NCI-H524 treated with DMSO at 0.1 percent for 48 hours (cell line): ENCODE measurements around the gene SF3B2.
"Not testable (repeated sequence)": the region's sequence is repeated elsewhere in the genome, so short reads cannot be mapped to it uniquely, and the experiment has no call there.

ENCODE experiments used
- DNase-seq: peaks from one replicate; lab custom pipeline; 2025; lab: John Stamatoyannopoulos, UW

The SF3B2 gene

DNA sequence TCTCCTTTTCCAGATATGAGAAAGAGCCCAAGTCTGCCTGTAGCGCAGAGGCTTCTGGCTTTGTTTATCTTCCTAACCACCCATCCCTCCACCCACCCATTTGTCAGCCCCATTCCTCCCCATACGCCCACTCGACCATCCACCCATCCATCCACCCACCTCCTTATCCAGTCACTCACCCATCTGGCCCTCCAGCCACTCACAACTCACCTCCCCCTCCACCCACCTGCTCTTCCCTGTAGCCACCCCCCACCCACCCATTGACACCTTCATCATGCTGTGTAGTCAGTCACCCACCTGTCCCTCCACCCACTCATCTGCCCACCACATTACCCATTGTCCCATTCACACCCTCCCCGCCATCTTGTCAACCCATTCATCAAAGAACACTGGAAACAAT, 34.8 kb upstream of the SF3B2 start:
- DNase-seq = no peak

DNA sequence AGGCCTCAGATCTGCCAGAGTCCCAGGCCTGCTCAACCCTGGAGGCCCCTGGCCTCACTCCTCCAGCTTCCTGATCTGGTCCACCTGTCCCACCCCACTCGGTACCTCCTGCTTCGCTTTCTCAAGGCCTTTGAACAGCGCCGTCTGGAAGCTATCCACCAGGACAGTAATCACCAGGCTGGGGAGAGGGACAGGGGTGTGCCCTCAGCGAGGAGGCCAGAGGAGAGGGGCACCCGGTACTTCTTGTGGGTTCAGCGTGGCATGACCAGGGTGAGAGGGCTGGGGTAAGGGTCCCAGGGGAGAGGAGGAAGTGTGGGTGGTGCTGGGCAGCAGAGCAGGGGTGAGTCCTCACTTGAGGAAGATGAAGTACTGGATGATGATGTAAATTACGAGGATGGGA, 32.0 kb upstream of the SF3B2 start:
- no peak for DNase-seq

DNA sequence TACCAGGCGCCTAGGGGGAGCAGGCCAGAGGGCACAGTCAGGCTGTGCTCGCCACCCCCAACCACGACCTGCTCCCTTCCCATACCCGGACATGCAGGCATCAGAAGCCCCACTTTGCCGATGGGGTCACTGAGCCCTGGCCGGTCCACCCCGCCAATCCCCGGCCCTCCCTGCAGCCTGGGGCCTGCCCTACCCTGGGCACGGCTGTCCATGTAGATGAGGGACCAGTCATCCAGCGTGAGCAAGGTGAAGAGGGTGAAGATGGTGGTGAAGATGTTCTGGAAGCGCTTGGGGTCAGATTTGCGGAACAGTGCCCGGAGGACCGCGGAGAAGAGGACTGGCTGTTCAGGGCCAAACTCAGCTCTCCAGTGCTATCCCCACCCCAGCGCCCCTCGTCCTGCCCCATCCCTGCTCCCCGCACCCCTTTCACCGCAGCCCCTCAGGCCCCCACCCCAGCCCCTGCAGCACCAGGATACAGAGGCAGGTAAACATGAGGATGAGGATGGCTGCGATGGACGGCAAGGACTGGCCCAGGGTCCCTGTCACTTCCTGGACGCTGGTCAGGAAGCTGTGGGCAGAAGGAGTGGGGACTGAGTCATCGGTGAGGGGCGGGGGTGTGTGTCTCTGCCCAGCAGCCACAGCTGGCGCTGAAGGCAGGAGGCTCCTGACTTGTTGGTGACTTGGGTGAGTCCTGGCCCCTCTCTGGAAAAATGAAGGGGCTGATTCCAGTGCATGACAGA, 31.4 kb upstream of the SF3B2 start:
- DNase-seq = no peak

DNA sequence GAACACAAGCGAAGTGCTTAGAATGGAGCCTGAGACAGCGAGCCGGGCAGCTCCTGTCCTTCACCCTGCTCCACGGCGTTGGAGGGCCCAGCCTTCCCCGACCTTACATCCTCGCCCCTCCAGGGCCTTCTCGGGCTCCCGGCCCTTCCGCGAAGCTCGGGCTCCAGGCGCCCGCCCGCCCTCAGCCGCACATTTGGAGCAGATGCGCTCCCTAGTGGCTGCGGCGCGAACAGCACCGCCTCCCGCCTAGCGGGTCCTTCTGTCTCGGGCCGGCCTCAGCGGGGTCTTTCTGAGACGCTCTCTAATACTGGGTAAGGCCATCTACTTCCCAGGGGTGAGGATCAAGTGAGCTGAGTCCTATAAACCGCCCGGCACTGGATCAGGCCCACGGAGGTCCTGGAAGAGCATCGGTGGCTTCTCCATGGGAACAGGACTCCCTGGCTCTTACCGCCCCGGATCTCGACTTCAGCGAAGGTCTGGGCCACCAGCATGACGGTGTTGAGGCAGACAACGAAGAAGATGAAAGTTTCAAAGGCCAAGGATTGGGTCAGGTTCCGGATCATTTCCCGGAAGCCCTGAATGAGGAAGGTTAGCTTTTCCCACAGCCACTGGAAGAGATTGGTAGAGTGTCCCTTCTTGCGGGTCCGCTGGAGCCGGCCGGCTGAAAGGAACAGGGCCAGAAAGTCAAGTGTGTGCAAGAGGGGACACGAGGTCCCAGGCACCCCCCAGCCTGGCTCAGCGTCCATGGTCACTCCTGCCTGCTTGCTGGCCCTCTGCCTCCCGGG, 29.6 kb upstream of the SF3B2 start:
- no peak for DNase-seq

DNA sequence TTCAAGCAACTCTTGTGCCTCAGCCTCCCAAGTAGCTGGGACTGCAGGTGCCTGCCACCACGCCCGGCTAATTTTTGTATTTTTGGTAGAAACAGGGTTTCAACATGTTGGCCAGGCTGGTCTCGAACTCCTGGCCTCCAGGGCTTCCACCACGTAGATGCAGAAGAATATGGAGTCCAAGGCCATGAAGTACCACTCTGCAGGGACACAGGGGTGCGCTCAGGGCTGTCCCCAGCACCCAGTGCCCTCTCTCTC, 29.1 kb upstream of the SF3B2 start:
- not testable (repeated sequence) for DNase-seq

DNA sequence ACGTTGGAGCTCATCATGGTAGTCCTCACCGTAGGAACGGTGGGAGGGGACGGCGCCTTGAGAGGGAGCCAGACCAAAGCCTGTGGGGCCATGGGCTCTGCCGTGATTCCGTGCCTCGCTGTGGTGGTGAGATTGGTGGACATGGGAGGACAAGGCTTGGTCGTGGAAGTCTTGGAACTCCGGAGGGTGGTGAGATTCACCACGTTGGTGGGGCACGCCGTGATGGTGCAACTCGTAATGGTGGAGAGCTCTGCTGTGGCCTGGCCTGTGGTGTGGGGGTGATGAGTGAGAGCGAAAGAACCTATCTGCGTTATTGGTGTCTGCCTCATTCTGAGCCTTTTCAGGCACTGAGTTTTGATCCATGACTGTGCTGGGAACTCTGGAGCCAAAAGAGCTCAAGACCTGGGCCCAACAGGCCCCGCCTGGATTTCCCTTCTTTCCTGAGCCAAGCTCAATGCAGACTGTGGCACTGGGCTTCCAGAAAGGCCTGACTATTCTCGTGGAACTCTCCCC, 26.1 kb upstream of the SF3B2 start, which contains the start of gene CATSPER1:
Gene CATSPER1 (minus strand): TSS at position 463 of the 513 bp plus-strand sequence. CDS start 100 bp downstream, at position 363.
- no peak for DNase-seq

DNA sequence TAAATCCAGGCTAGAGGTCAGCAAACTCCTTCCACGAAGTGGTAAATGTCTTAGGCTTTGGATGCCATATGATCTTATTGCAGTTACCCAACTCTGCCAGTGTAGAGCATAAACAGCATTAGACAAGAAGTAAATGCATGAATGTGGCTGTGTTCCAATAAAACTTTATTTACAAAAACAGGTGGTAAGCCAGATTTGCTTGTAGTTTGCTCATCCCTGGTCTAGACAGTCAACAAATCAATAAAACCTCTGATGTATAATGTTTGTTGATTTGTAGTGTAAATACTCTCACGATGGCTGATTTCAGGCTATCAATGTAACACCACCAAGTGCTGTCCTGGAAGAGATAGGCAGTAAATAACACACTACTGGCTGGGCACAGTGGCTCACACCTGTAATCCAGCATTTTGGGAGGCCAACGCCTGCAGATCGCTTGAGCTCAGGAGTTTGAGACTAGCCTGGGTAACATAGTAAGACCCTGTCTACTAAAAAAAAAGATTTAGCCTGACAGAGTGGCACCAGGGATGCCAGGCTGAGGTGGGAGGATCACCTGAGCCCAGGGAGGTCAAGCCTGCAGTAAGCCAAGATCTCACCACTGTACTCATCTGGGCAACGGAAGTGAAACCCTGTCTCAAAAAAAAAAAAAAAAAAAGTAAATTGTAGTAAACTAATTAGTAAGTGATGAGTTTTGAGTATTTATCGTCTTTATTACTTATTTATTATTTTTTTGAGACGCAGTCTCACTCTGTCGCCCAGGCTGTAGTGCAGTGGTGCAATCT, 19.0 kb upstream of the SF3B2 start:
- DNase-seq = no peak

DNA sequence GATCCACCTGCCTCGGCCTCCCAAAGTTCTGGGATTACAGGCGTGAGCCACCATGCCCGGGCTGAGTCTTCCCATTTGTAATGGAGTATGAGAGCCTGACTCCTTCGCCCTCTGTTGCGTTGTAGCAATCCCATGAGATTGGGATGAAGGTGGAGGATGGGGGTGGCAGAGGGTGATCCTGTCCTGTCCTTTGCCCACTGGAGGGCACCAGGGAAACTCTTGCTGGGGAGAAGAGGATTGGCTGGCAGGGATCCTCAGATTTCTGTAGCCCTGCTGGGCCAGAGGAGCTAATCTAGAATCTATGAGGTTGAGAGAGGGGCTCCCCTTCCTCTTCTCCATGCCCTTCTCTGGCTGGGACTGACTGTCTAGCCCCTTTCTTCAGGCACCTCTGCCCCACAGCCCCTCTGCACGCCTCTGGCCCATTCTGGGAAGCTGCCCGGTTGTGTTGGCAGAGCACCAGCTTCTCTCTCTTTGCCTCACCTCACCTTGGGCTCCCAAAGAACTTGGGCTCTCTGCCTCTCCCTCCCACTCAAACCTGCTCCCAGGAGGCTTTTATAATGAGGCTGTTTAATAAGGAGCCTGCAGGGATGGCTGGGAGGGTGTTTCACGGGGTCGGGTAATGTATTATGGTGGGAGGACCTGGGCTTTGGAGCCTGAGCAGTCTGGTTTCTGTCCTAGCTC, 16.4 kb upstream of the SF3B2 start:
- DNase-seq = no peak

DNA sequence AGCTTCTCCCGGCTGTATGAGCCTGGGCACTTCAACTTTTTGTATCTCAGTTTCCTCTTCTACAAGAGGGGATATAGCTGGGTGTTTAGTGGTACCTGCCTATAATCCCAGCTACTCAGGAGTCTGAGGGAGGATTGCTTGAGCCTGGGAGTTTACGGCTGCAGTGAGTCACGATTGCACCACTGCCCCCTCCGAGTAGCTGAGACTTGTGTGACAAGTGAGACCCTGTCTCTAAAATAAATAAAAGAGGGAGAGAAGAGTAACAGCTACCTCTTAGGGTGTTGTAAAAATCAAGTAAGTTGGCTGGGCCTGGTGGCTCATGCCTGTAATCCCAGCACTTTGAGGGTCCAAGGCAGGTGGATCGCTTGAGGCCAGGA, 15.8 kb upstream of the SF3B2 start:
- DNase-seq = no peak

DNA sequence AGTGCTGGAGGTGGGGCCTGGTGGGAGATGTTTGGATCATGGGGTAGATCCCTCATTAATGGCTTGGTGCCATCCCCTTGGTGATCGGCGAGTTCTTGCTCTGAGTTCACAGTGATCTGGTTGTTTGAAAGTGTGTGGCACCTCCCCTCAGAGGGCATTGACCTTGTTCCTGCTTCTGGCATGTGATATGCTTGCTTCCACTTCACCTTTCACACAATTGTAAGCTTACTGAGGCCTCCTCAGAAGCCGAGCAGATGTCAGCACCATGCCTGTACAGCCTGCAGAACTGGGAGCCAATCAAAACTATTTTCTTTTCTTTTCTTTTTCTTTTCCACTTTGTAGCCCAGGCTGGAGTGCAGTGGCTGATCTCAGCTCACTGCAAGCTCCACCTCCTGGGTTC, 14.8 kb upstream of the SF3B2 start:
- DNase-seq = no peak

DNA sequence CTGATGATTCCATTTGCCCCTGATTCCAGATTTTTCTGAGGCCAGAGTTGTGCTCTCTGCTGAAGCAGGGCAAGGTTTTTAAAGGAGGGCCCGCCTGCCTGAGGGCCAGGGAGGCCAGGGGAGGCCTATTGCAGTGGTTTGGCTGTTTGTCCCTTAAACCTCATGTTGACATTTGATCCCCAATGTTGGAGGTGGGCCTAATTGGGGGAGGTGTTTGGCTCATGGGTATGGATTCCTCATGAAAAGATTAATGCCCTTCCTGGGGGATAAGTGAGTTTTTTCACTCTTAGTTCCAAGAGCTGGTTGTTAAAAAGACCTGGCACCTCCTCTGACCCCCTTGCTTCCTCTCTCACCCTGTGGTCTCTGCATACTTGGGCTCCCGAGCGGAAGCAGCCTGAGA, 12.4 kb upstream of the SF3B2 start:
- no peak for DNase-seq

DNA sequence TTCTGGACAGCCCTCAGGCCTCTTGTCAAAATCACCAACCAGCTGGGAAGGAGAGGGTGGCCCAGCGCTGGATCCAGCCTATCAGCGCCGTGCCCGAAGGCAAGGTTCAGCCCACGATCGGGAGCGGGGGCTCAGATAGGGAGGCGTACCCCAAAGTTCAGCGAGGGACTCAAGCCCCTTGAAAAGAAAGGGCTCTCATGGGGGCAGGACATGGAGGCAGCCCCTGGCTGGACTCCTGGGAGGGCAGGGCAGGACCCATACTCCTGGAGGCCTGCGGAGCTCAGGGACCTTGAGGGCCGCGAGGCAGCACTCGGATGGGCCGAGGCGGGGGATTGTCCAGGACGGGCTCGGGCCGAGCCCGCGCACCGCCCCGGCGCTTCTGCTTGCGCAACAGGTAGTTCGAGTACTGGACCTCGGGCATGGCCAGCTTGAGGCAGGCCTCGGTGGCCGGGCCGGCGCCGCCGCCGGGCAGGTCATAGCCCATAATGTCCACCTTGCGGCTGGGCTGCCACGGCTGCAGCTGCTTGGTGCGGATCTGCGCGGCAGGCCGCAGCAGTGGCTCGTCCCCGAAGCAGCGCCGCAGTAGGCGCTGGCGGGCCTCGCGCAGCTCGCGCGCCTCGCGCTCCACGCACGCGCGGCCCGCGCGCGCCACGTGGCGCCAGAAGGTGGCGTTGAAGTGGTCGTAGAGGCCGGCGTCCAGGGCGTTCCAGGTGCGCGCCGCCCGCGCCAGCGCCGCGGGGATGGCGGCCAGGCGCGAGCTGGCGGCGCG, 9.8 kb upstream of the SF3B2 start:
- no peak for DNase-seq

DNA sequence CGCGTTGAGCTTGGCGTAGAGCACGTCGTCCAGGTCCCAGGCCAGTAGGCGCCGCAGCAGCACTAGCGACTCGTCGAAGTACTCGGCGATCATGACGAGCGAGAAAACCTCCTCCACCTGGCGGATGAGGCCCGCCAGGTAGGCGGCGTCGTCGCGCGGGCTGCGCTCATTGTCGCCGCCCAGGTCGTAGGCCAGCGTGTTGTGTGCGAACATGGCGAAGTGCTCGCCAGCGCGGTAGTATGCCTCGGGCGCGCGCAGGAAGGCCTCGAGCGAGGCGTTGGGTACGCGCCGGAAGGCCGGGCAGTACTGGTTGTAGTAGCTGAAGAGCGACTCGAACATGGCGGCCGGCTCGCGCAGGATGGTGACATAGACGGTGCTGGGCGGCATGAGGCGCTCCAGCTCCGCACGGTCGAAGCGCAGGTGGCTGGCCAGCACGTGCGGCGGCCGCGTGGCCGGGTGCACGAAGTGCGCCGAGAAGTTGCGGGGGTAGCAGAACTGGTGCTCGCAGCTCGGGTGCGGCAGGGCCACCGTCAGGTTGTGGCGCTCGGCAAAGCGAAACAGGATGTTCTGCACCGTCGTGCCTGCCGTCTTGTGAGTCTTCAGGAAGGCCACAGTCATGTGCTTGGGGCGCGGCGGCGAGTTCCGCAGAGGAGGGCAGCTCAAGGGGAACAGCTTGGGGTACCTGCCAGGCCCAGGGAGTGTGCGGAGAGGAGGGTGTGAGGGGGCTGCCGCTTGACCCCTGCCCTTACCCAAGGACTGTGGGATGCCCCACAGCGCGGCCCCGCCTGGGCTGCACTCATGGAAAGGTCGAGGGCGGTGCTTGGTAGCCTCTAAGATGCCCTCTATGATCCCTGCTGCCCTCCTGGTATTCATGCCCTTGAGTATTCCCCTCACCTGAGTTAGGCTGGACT, 8.9 kb upstream of the SF3B2 start:
- no peak for DNase-seq

DNA sequence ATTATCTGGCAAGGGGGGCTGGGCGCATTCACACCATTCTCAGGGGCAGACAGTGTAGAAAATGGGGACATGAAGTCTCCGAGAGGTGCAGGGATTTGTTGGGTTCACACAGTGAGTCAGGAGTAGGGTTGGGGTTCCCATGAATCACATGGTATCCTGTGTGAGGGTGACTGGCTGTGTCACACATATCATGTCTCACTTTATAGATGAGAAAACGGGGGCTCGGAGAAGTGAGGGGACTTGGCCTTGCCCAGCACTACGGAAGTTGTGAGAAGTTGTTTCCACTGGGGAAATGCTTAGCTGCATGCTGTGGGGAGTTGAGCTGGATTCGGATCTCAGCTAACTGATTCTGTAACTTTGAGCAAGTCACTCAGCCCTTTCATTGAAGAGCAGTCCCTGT, 7.4 kb upstream of the SF3B2 start:
- no peak for DNase-seq

DNA sequence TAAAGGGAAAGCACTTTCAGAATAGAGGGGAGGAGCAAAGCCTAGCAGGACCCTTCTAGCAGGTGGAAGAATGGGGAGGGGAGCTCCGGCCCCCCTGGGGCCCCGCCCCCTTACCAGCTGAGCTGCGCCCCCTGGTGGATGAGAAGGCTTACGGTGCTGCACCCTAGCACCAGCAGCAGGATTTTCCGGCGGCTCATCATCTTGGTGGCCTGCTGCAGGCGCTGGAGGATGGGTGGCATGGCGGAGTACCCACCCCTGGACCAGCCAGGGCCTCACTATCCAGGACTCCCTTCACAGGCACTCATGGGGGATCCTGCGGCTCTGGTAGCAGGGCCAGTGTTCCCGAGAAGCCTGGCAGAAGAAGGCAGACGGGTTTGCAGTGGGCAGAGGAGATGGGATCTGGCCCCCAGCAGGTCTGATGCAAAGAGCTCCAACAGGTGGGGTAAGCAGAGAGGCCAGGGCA, 7.0 kb upstream of the SF3B2 start:
- DNase-seq = no peak

DNA sequence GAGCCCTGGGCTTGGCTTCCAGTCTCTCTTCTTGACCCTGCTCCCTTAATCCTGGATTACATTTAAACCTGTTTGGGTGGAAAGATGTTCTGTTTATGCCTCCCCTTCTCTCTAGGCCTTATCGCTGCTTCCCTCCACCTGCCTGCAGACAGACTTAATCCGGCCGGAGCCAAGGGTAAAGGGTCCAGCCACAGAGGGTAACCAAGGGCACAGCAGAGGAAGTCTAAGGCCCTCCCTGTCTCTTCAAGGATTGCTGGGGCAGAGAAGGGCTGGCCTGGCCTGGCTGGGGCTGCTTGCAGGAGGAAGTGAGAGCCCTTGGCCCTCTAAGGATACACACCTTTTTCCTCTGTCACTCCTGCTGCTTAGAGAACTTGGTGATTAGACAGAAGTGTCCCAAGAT, 5.3 kb upstream of the SF3B2 start:
- DNase-seq = no peak

DNA sequence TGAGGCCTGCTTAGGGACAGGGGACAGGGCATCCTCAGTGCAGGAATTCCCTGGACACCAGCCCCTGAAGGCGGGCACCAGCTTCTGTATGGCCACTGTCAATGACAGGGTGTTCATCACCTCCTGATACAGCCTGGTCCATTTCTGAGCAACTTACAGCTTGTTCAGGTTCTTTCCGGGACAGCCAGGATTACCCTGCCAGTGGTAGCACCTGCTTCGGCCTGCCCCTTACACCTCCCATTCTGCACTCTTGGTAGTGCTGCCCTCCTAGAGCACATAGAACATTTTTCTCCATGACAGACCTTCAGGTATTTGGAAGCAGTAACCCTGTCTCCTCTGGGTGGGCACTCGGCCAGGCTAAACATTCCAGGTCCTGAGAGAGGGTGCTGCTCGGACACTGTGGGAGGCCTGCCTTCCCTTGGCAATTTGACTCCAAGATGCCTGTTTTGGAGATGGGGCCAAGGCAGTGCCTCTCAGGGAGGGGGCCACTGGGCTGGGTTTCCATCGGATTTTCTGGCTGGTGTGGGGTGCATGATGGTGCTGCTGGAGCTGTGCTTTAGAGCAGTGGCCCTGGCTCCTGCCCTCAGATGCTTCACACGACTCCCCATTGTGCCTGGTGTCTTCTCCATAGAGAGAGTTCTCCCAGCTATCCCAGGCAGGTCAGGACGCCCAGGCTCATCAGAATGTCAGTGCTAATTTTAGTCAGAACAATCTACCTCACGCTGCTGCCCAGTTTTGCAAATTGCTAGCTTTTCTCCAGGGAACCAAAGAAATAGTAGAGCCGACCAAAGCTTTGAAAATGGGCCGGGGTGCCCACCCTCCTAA, 4.4 kb upstream of the SF3B2 start:
- DNase-seq = no peak

DNA sequence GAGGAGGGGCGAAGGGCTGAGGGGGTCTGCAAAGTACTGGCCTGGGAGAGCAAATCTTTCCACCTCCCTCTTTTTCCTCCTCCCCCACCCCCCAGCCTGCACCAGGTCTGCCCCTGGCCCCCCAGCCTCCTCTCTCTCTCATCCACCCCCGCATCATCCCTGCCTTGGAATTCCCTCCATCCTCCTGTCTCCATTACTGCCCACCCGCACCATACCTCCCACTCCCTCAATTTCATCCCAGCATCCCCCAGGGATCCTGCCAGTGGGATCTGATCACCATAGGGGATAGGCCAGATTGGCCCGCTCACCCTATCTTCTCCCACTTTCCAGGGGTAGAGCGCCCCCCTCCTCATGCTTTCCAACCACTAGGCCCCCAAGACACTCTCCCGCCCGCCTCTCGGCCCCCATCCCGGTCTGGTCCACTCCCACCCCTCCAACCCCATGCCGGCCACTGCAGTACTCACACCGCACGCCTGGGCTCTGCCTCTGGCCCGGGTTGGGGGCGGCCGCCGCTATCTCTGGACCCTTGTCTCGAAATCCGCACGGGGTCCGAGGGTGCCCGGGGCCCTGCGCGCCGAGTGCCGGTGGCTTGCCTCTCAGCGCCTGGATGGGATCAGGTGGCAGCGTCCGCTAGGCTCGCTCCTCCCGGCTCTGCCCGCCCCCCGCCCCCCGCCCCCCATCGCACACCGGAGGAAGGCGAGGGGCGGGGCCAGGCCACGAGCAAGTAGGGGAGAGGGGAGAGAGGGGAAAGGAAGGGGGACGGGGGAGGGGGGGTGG, 3.4 kb upstream of the SF3B2 start, which contains the start of gene GAL3ST3:
Gene GAL3ST3 (minus strand): TSS at position 615 of the 777 bp plus-strand sequence. CDS start 3,746 bp downstream, outside the sequence.
- DNase-seq = no peak
